ENCODE data around the gene ATAT1. TPM values are rescaled to one million over a fixed set of nuclear protein-coding genes. Genes with fewer than 3 reads are reported as not detected.

The ATAT1 gene
- total and polyA plus RNA-seq, 2 of the 13 experiments (the other 11 are each of a cell fraction or from before 2014, with no cell fraction given), result 9.2 to 23.6 TPM

GRCh38 chr6:30690403-30691207 is 63.9 kb downstream of the ATAT1 start, which contains the start of gene NRM (continued):
- TF ChIP-seq ZBTB34 (CRISPR knock-in tag; IDR thresholded peaks at IDR 0.05) (no peak), ZNF773 (CRISPR knock-in tag; IDR thresholded peaks at IDR 0.05; ENCODE audit: borderline replicate concordance) (0 out of 2 replicates have a peak, but pooled peaks have one; percentile 67), CTCF (CRISPR knock-in tag; IDR thresholded peaks at IDR 0.05) (0 out of 2 replicates have a peak, but pooled peaks have one; percentile 13), ARNTL (CRISPR knock-in tag; IDR thresholded peaks at IDR 0.05) (no peak), ELF1 (CRISPR knock-in tag; IDR thresholded peaks at IDR 0.05) (peak; percentile 54), ZNF800 (CRISPR knock-in tag; IDR thresholded peaks at IDR 0.05) (peak; percentile 71; the same call in 1 of the 2 replicates), ZNF446 (CRISPR knock-in tag; IDR thresholded peaks at IDR 0.05) (no peak), TMF1 (CRISPR knock-in tag; IDR thresholded peaks at IDR 0.05; ENCODE audit: low read depth) (no peak), PHF5A (CRISPR knock-in tag; IDR thresholded peaks at IDR 0.05; ENCODE audit: low read depth, unreplicated experiment) (peak; percentile 25), SAP130 (CRISPR knock-in tag; IDR thresholded peaks at IDR 0.05; ENCODE audit: low read depth) (peak; percentile 90), ZFX (CRISPR knock-in tag; IDR thresholded peaks at IDR 0.05; ENCODE audit: low read depth) (peak; percentile 57), ZNF737 (CRISPR knock-in tag; IDR thresholded peaks at IDR 0.05; ENCODE audit: borderline replicate concordance) (no peak), HMG20A (CRISPR knock-in tag; IDR thresholded peaks at IDR 0.05; ENCODE audit: borderline replicate concordance) (no peak), HOXD1 (CRISPR knock-in tag; IDR thresholded peaks at IDR 0.05) (peak; percentile 33; the same call in 1 of the 2 replicates), ZNF878 (CRISPR knock-in tag; IDR thresholded peaks at IDR 0.05) (no peak), NFE2L2 (IDR thresholded peaks at IDR 0.05; ENCODE audit: low read length) (no peak), CENPX (CRISPR knock-in tag; IDR thresholded peaks at IDR 0.05) (no peak), GMEB1 (CRISPR knock-in tag; IDR thresholded peaks at IDR 0.05; ENCODE audit: borderline replicate concordance) (no peak; the same call in 1 of the 2 replicates), ZNF841 (CRISPR knock-in tag; IDR thresholded peaks at IDR 0.05; ENCODE audit: borderline replicate concordance) (no peak), ZSCAN22 (CRISPR knock-in tag; IDR thresholded peaks at IDR 0.05) (no peak), ATF4 (CRISPR knock-in tag; IDR thresholded peaks at IDR 0.05) (0 out of 4 replicates have a peak, but pooled peaks of 1 of the 2 experiments have one; percentile 22), ZNF781 (CRISPR knock-in tag; IDR thresholded peaks at IDR 0.05; ENCODE audit: borderline replicate concordance, not compliant biosample characterization) (no peak)
